Bronchial epithelial cell (primary cell): ENCODE measurements around the gene UXS1. TPM values are rescaled to one million over a fixed set of nuclear protein-coding genes. Genes with fewer than 3 reads are reported as not detected.

Experiments
- DNase-seq: peaks from one replicate; pipeline ENCODE4 v3.0.0-alpha.2; 2010; ENCODE audit warnings: low read depth
- FAIRE-seq: peaks from 2 replicates; lab custom pipeline; 2011; peaks lifted over from hg19 to GRCh38; lab: Jason Lieb, UNC
- H3K27me3 ChIP-seq: 2 replicates; pipeline ENCODE4 v1.5.1; 2011; ENCODE audit warnings: low read length; ENCODE audit not compliant: control insufficient read depth, insufficient read depth
- H3K36me3 ChIP-seq: 2 replicates; pipeline ENCODE4 v1.5.1; 2011; ENCODE audit warnings: low read length; ENCODE audit not compliant: control insufficient read depth, insufficient read depth
- H3K4me3 ChIP-seq: 2 replicates; pipeline ENCODE4 v1.5.1; 2011; ENCODE audit warnings: mild to moderate bottlenecking, low read depth, low read length, control low read depth
- total RNA-seq: library from RNA; depleted of rRNA; stranded (reverse); fragments of >200 nt; gene quantifications from 2 replicates; pipeline ENCODE4 v1.2.1, GENCODE V29; 2014
- TF ChIP-seq, protein P1 (sequence below): IDR thresholded peaks from 2 replicates; pipeline ENCODE4 v1.5.1; 2011; ENCODE audit warnings: mild to moderate bottlenecking, moderate library complexity, low read length, control low read depth, inconsistent platforms; ENCODE audit not compliant: insufficient read depth, severe bottlenecking

Gene UXS1
- total RNA-seq, 1 donor from 2014 or later = 41.6 TPM

DNA sequence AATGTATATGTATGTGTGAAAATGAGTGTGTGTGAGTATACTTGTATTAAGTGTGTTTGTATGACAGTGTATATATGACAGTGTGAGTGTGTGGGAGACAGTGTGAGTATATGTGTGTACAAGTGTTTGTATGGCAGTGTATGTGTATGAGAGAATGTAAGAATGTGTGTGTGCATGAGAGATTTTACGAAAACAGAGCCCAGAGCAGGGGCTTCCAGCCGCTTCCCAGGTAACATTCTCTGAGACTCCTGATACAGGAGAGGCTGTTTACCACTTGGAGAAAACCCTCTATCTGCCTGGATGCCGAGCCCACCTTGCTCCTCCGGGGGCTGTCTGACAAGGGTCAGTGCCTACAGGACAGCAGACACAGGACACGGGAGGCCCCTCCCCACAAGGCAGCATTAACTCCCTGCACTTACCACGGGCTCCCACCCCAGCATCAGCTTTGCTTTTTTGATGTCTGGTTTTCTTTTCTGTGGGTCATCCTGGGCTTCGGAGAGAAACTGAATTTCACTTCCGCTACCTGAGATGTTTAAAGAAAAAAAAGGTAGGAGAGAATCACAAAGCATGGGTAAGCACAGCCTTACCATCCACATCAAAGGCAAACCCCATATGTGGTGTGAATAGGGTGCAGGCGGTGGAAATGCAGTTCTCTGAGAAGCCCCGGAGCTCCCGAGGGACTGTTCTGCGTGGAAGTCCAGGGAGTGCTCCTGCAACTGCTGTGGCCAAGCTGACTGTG, 97.6 kb downstream of the UXS1 start:
- no peak overlapping the region for H3K4me3 ChIP-seq
- DNase-seq (no peak), FAIRE-seq (no peak)
- TF ChIP-seq, protein P1, sequence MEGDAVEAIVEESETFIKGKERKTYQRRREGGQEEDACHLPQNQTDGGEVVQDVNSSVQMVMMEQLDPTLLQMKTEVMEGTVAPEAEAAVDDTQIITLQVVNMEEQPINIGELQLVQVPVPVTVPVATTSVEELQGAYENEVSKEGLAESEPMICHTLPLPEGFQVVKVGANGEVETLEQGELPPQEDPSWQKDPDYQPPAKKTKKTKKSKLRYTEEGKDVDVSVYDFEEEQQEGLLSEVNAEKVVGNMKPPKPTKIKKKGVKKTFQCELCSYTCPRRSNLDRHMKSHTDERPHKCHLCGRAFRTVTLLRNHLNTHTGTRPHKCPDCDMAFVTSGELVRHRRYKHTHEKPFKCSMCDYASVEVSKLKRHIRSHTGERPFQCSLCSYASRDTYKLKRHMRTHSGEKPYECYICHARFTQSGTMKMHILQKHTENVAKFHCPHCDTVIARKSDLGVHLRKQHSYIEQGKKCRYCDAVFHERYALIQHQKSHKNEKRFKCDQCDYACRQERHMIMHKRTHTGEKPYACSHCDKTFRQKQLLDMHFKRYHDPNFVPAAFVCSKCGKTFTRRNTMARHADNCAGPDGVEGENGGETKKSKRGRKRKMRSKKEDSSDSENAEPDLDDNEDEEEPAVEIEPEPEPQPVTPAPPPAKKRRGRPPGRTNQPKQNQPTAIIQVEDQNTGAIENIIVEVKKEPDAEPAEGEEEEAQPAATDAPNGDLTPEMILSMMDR = no peak
- no peaks in the 10 kb centered on the region for H3K27me3 ChIP-seq
- peaks cover 19% of the 10 kb centered on the region for H3K36me3 ChIP-seq

GRCh38 chr2:106095478-106096298, 98.4 kb downstream of the UXS1 start:
- no peak for DNase-seq
- FAIRE-seq = no peak
- TF ChIP-seq, protein P1 = no peak
- no peak overlapping the region for H3K4me3 ChIP-seq
- H3K27me3 ChIP-seq = no peaks in the 10 kb centered on the region
- H3K36me3 ChIP-seq = peaks cover 16% of the 10 kb centered on the region

- DNase-seq (no peak), FAIRE-seq (peak; percentile 23)
These were observed 99.8 kb downstream of the UXS1 start for GRCh38 chr2:106094131-106094841.

GRCh38 chr2:106090916-106091618, 103.0 kb downstream of the UXS1 start:
- DNase-seq (no peak), FAIRE-seq (no peak)
- Histone ChIP-seq H3K27me3 (no peaks in the 10 kb centered on the region), H3K4me3 (no peak overlapping the region), H3K36me3 (peaks cover 4% of the 10 kb centered on the region)
- TF ChIP-seq, protein P1 = no peak

More at GRCh38 chr2:106094131-106094841, 99.8 kb downstream of the UXS1 start:
- Histone ChIP-seq H3K27me3 (no peaks in the 10 kb centered on the region), H3K36me3 (peaks cover 10% of the 10 kb centered on the region), H3K4me3 (no peak overlapping the region)
- TF ChIP-seq, protein P1 = no peak

GRCh38 chr2:106089611-106090010, 104.5 kb downstream of the UXS1 start:
- peaks cover 2% of the 10 kb centered on the region for H3K36me3 ChIP-seq
- no peak overlapping the region for H3K4me3 ChIP-seq
- TF ChIP-seq, protein P1 = no peak
- DNase-seq = no peak
- no peaks in the 10 kb centered on the region for H3K27me3 ChIP-seq
- no peak for FAIRE-seq
